OCI-LY1 (cell line): Measurements from ENCODE around the gene SPRY1.

Experiments used
- H2AFZ ChIP-seq: fragments of 200-600 bp; sonication (generic), shearing (Covaris generic); 2 replicates; pipeline ENCODE4 v1.6.0; 2014; ENCODE audit warnings: antibody characterized with exemption, mild to moderate bottlenecking, low read length
- H3F3A ChIP-seq: fragments of 200-600 bp; sonication (generic), shearing (Covaris generic); 2 replicates; pipeline ENCODE4 v1.6.0; 2014; ENCODE audit warnings: mild to moderate bottlenecking, antibody characterized with exemption, low read length, moderate library complexity; ENCODE audit not compliant: insufficient read depth
- H3K27ac ChIP-seq: fragments of 200-600 bp; sonication (generic); 2 replicates; pipeline ENCODE4 v1.5.1; 2014; ENCODE audit warnings: low read length, mixed run types, mild to moderate bottlenecking, low read depth; ENCODE audit not compliant: poor library complexity, severe bottlenecking
- H3K27me3 ChIP-seq: fragments of 200-600 bp; sonication (generic); 2 replicates; pipeline ENCODE4 v1.6.0; 2014; ENCODE audit warnings: antibody characterized with exemption, mild to moderate bottlenecking, low read length, moderate library complexity; ENCODE audit not compliant: insufficient read depth
- H3K36me3 ChIP-seq: fragments of 200-600 bp; sonication (generic); 2 replicates; pipeline ENCODE4 v1.6.1; 2014; ENCODE audit warnings: mild to moderate bottlenecking, antibody characterized with exemption, low read length, moderate library complexity, mixed read lengths; ENCODE audit not compliant: insufficient read depth
- H3K4me1 ChIP-seq: fragments of 200-600 bp; sonication (generic); 2 replicates; pipeline ENCODE4 v1.5.1; 2014; ENCODE audit warnings: mild to moderate bottlenecking, low read length, moderate library complexity; ENCODE audit not compliant: insufficient read depth, severe bottlenecking
- H3K4me2 ChIP-seq: fragments of 200-600 bp; sonication (generic), shearing (Covaris generic); 2 replicates; pipeline ENCODE4 v1.6.1; 2014; ENCODE audit warnings: low read length
- H3K4me3 ChIP-seq: fragments of 200-600 bp; sonication (generic); 2 replicates; pipeline ENCODE4 v1.5.1; 2014; ENCODE audit warnings: low read length, low read depth, mild to moderate bottlenecking, mixed read lengths; ENCODE audit not compliant: poor library complexity, severe bottlenecking
- H3K79me2 ChIP-seq: fragments of 200-600 bp; shearing (Covaris generic); 2 replicates; pipeline ENCODE4 v1.6.1; 2016; ENCODE audit warnings: mixed run types, low read length, mixed read lengths; ENCODE audit not compliant: insufficient read depth
- H3K9ac ChIP-seq: fragments of 200-600 bp; sonication (generic), shearing (Covaris generic); 2 replicates; pipeline ENCODE4 v1.6.1; 2014; ENCODE audit warnings: mild to moderate bottlenecking, low read length, mixed read lengths
- H3K9me2 ChIP-seq: fragments of 200-600 bp; sonication (generic), shearing (Covaris generic); 2 replicates; pipeline ENCODE4 v1.6.1; 2014; ENCODE audit warnings: low read depth, mild to moderate bottlenecking, low read length, mixed read lengths
- H3K9me3 ChIP-seq: fragments of 200-600 bp; shearing (Covaris generic); 2 replicates; pipeline ENCODE4 v1.6.1; 2014; ENCODE audit warnings: low read length, mixed read lengths
- H4K20me1 ChIP-seq: fragments of 200-600 bp; sonication (generic), shearing (Covaris generic); 2 replicates; pipeline ENCODE4 v1.6.0; 2016; ENCODE audit warnings: mild to moderate bottlenecking, low read length; ENCODE audit not compliant: insufficient read depth
- EZH2 ChIP-seq: fragments of 200-600 bp; sonication (generic), shearing (Covaris generic); IDR thresholded peaks from 2 replicates; pipeline ENCODE4 v1.8.0; 2017; ENCODE audit warnings: borderline replicate concordance, mixed run types, mild to moderate bottlenecking, antibody characterized with exemption, low read length, moderate library complexity, mixed read lengths
- TF ChIP-seq, protein P1 (sequence below): fragments of 200-600 bp; sonication (generic), shearing (Covaris generic); IDR thresholded peaks from 2 replicates; pipeline ENCODE4 v1.5.1; 2017; ENCODE audit warnings: mild to moderate bottlenecking, antibody characterized with exemption, low read length, moderate library complexity, mixed read lengths

Gene SPRY1

DNA sequence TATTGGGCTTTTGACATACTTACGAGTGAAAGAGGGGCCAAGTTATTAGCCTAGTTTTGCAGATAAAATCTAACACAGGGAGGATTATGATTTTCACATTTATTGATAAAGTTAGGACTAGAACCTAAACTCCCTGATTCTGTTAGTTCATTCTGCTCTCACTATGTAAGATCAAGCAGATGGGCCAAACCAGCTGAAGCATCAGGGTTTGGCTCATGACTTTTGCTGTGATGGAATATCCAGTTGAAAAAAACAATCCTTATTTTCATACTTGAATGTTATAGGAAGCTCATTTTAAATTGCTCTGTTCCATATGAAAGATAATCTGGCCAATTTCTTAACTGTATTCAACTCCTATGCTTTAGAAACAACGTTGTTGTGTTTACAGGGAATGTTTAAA is 21.2 kb downstream of the SPRY1 start:
- H3K9ac ChIP-seq, result peak overlapping the region; percentile 33; the same call in 1 of the 2 replicates
- peaks cover 41% of the 10 kb centered on the region for H3K4me1 ChIP-seq
- no peaks in the 10 kb centered on the region for H3K9me2 ChIP-seq
- no peaks in the 10 kb centered on the region for H3K27me3 ChIP-seq
- no peaks in the 10 kb centered on the region for H3K79me2 ChIP-seq
- H3K9me3 ChIP-seq, result no peaks in the 10 kb centered on the region
- H3K4me2 ChIP-seq, result peak overlapping the region; percentile 54; the same call in 1 of the 2 replicates
- no peaks in the 10 kb centered on the region for H4K20me1 ChIP-seq
- H3F3A ChIP-seq, result no peaks in the 10 kb centered on the region
- peak overlapping the region; percentile 75 for H3K27ac ChIP-seq
- TF ChIP-seq, protein P1, sequence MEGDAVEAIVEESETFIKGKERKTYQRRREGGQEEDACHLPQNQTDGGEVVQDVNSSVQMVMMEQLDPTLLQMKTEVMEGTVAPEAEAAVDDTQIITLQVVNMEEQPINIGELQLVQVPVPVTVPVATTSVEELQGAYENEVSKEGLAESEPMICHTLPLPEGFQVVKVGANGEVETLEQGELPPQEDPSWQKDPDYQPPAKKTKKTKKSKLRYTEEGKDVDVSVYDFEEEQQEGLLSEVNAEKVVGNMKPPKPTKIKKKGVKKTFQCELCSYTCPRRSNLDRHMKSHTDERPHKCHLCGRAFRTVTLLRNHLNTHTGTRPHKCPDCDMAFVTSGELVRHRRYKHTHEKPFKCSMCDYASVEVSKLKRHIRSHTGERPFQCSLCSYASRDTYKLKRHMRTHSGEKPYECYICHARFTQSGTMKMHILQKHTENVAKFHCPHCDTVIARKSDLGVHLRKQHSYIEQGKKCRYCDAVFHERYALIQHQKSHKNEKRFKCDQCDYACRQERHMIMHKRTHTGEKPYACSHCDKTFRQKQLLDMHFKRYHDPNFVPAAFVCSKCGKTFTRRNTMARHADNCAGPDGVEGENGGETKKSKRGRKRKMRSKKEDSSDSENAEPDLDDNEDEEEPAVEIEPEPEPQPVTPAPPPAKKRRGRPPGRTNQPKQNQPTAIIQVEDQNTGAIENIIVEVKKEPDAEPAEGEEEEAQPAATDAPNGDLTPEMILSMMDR, result no peak
- no peak for TF ChIP-seq EZH2
- peak overlapping the region; percentile 97; the same call in 1 of the 2 replicates for H2AFZ ChIP-seq
- no peaks in the 10 kb centered on the region for H3K36me3 ChIP-seq
- H3K4me3 ChIP-seq, result no peak overlapping the region

DNA sequence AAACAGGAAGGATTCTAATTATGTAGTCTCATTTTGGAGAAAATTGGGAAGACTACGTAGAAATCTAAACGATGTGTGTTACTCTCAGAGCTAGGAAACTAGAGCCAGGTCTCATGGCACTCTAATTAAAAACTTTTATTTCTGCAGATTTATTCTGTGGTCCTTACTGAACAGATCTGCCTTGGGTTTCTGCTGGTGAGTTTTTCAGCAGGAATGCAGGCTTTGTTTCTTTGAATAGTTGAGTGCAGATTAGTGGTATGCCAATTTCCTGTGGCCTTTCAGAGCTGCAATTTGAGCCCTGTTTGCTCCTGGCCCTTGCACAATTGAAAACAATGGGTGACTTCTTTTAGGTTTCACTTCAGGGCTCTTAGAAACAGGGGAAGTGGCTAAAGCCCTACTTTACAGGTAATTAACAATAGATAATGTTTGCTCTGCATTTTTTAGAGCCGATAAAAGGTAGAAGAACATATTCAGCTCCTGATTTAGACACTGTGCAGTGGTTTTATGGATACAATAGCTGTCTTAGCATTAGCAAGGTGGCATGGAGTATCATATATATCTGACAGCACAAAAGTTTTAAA is 21.8 kb downstream of the SPRY1 start:
- H2AFZ ChIP-seq, result peak overlapping the region; percentile 97
- TF ChIP-seq, protein P1, result no peak
- TF ChIP-seq EZH2, result no peak
- H3K4me2 ChIP-seq, result peak overlapping the region; percentile 54
- no peaks in the 10 kb centered on the region for H4K20me1 ChIP-seq
- H3K27me3 ChIP-seq, result no peaks in the 10 kb centered on the region
- no peaks in the 10 kb centered on the region for H3K9me3 ChIP-seq
- H3K4me3 ChIP-seq, result no peak overlapping the region
- peak overlapping the region; percentile 75 for H3K27ac ChIP-seq
- no peaks in the 10 kb centered on the region for H3K36me3 ChIP-seq
- H3K9ac ChIP-seq, result peak overlapping the region; percentile 33; the same call in 1 of the 2 replicates
- no peaks in the 10 kb centered on the region for H3K79me2 ChIP-seq
- H3F3A ChIP-seq, result no peaks in the 10 kb centered on the region
- H3K9me2 ChIP-seq, result no peaks in the 10 kb centered on the region
- H3K4me1 ChIP-seq, result peaks cover 37% of the 10 kb centered on the region

DNA sequence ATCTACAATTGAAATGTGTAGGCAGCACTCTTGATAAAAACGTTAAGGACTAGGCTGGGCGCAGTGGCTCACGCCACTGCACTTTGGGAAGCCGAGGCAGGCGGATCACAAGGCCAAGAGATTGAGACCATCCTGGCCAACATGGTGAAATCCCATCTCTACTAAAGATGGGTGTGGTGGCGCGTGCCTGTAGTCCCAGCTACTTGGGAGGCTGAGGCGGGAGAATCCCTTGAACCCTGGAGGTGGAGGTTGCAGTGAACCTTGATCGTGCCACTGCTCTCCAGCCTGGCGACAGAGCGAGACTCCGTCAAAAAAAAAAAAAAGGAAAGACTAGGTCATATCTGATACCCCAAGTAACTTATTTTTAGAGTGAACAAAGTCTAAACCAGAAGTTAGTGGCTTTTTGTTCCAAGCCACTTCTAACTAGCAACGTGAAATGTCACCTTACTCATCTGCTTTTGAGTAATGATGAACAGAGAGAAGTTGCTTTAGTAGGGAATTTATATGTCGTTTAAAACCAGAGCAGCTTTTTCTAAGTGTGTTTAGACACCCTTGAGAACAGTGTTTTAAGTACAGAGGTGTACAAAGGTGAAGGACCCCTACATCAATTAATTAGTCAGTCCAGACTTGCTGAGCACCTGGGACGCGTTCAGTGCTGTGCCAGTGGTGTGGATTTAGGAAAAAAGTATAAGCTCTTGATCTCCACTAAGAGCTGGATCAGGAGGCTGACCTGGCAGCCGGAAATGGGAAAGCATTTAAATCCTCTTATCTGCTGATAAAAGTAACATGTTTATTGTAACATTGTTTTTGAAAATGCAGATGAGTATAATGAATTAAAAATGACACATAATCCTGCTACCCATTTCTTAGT is 23.5 kb downstream of the SPRY1 start:
- no peaks in the 10 kb centered on the region for H3K79me2 ChIP-seq
- H3K4me1 ChIP-seq, result peaks cover 47% of the 10 kb centered on the region
- H3K9ac ChIP-seq, result no peak overlapping the region
- no peaks in the 10 kb centered on the region for H3K36me3 ChIP-seq
- H3K9me2 ChIP-seq, result no peaks in the 10 kb centered on the region
- no peak overlapping the region for H3K27ac ChIP-seq
- H3K4me2 ChIP-seq, result no peak overlapping the region
- no peaks in the 10 kb centered on the region for H3F3A ChIP-seq
- H3K4me3 ChIP-seq, result no peak overlapping the region
- no peaks in the 10 kb centered on the region for H4K20me1 ChIP-seq
- no peaks in the 10 kb centered on the region for H3K9me3 ChIP-seq
- H2AFZ ChIP-seq, result no peak overlapping the region
- TF ChIP-seq EZH2, result no peak
- TF ChIP-seq, protein P1, result no peak
- no peaks in the 10 kb centered on the region for H3K27me3 ChIP-seq
